C4-2B (cell line): ENCODE data around the gene NVL.

ENCODE experiments used
- ZFX ChIP-seq: fragments of 450-650 bp; IDR thresholded peaks from 2 replicates; pipeline ENCODE4 v1.6.1; 2017
- TF ChIP-seq, protein P1 (sequence below): fragments of 450-650 bp; conservative IDR thresholded peaks from 2 replicates; pipeline ENCODE4 v1.5.1; 2017; ENCODE audit warnings: mild to moderate bottlenecking

DNA sequence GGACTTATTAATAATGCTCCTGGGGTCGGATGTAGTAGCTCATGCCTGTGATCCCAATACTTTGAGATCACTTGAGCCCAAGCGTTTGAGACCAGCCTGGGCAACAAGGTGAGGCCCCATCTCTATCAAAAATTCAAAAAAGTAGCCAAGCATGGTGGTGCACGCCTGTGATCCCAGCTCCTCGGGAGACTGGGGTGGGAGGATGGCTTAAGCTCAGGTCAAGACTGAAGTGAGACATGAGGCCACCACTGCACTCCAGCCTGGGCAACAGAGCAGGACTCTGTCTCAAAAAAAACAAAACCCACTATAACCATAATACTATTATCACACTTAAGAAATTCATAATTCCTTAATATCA lies 148.5 kb downstream of the NVL start:
- TF ChIP-seq, protein P1, sequence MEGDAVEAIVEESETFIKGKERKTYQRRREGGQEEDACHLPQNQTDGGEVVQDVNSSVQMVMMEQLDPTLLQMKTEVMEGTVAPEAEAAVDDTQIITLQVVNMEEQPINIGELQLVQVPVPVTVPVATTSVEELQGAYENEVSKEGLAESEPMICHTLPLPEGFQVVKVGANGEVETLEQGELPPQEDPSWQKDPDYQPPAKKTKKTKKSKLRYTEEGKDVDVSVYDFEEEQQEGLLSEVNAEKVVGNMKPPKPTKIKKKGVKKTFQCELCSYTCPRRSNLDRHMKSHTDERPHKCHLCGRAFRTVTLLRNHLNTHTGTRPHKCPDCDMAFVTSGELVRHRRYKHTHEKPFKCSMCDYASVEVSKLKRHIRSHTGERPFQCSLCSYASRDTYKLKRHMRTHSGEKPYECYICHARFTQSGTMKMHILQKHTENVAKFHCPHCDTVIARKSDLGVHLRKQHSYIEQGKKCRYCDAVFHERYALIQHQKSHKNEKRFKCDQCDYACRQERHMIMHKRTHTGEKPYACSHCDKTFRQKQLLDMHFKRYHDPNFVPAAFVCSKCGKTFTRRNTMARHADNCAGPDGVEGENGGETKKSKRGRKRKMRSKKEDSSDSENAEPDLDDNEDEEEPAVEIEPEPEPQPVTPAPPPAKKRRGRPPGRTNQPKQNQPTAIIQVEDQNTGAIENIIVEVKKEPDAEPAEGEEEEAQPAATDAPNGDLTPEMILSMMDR = no peak
- TF ChIP-seq ZFX = no peak
